GM10847 (cell line): ENCODE results near the gene C5.

Experiments used
- POLR2A ChIP-seq: IDR thresholded peaks from 2 replicates; pipeline ENCODE4 v1.6.1; 2011; ENCODE audit not compliant: insufficient read length; ENCODE audit errors: extremely low read depth

The C5 gene

DNA sequence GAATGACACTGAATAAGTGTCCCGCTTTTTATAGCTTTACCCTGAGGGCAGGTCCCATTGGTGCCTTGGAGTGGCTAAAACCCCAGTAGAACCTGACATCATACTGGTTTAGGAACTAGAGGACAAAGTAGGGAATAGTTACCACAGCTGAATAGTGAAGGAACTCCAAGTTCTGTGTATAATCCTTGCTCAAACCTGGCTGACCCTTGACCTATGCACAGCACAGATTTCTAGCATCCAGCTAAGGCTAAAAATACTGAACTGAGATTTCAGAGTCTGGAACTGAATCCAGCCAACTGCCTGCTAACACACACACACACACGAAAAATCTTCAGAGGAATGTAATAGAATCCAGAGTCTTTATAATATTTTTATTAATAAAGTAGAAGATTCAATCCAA lies 50.8 kb downstream of the C5 start:
- TF ChIP-seq POLR2A = no peak

- TF ChIP-seq POLR2A = no peak
These were observed 52.0 kb downstream of the C5 start for GRCh38 chr9:120998111-120998510.

DNA sequence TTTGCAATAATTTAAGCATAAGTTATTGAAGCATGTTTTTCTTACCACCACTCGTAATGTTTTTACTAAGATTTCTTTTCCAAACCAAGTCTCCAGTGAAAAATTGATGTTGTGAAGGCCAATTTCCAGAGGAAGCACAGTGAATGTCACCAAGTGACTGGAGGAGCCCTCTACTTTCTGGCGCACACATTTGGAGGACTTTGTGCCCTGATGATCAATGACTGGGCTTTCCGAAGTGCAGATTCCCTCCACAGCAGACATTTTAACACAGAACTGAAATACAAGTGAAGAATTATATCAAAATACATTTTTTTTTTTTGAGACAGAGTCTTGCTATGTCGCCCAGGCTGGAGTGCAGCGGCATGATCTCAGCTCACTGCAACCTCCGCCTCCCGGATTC lies 52.6 kb downstream of the C5 start:
- TF ChIP-seq POLR2A = no peak

- TF ChIP-seq POLR2A = no peak
These were observed 53.7 kb downstream of the C5 start for GRCh38 chr9:120996409-120996808.

DNA sequence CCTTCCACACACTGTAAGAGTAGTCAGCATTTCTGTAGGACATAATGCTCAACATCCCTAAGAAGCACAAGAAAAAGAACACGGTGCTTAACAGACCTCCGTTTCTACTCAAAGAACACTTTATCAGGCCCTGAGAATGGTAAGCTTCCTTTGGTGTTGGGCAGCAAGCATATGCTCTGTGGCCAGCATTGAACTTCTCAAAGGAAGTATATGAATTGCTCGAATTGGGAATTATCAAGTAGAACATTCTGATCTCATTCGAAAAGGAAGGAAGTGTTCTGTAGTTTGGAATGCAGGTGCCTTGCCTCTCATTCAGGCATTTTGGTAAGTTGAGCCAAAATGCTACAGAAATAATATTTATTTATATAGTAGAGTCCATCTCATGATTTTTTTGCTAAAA lies 61.0 kb downstream of the C5 start:
- no peak for TF ChIP-seq POLR2A

- TF ChIP-seq POLR2A = no peak
These were observed 64.3 kb downstream of the C5 start for GRCh38 chr9:120985819-120986222.

GRCh38 chr9:120983259-120983837 lies 66.7 kb downstream of the C5 start:
- no peak for TF ChIP-seq POLR2A

- TF ChIP-seq POLR2A = no peak
These were observed 67.2 kb downstream of the C5 start for GRCh38 chr9:120982836-120983235.

DNA sequence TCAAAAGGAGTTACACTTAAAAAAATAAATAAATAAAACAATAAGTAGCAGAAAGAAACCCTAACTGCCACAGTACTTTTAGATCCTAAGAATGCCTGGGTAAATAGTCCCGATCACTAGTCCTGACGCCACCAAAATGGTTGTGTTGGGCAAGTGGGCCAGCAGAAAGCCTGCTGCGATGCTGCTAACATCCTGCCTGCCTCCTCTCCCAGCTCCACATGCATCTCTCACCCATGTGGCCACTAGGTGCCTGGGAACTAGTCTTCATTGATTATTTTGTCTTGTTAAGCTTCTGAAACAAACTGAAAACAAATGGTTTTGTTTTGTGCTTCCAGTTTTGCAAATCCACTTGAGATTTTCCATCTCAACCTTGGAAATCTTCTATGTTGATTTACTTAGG lies 69.1 kb downstream of the C5 start:
- TF ChIP-seq POLR2A = no peak

GRCh38 chr9:120979797-120980196 lies 70.3 kb downstream of the C5 start:
- TF ChIP-seq POLR2A = no peak

DNA sequence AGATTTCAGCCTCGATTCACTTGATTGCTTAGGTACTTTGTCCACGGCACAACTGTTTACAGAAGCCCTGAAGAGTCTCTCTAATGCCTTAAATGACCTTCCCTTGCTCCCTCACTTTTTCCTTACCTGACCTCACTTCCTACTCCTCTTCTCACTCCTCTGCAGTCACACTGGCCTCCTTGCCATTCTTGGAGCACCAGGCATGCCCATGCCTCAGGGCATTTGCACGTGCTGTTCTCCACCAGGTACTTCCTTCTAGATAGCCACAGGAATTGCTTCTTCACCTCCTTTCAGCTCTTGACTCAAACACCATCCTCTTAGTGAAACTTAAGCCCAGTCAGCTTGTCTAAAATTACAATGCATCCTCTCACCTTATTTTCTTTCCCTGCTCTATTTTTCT lies 71.1 kb downstream of the C5 start:
- no peak for TF ChIP-seq POLR2A

- TF ChIP-seq POLR2A = no peak
These were observed 72.8 kb downstream of the C5 start for GRCh38 chr9:120977321-120977720.

- no peak for TF ChIP-seq POLR2A
These were observed 75.2 kb downstream of the C5 start for GRCh38 chr9:120974921-120975320.

DNA sequence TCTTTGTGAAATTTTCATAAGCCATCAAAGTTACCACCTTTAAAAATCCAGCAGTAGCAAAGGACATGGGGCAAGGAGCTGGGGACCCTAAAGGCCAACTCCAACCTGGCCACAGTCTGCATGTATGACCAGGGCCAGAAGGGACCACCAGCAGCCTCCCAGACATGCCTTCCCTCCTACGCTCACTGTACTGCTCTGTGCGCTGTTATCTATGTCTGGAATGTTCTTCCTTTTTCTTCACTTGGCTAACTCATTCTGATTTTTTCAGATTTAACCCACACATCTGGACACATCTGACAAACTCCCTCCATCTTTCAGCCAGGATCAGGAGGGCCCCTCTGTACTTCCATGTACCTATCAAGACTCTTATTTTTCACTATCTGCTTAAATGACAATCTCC lies 75.9 kb downstream of the C5 start:
- TF ChIP-seq POLR2A = no peak

GRCh38 chr9:120971938-120972337 lies 78.1 kb downstream of the C5 start:
- TF ChIP-seq POLR2A = no peak

GRCh38 chr9:120970244-120970643 lies 79.8 kb downstream of the C5 start:
- no peak for TF ChIP-seq POLR2A

GRCh38 chr9:120966013-120966369 lies 84.1 kb downstream of the C5 start:
- TF ChIP-seq POLR2A = no peak
